ENCODE measurements around the gene RPL35A. TPM values are rescaled to one million over a fixed set of nuclear protein-coding genes. Genes with fewer than 3 reads are reported as not detected.
"Not testable (repeated sequence)": the region's sequence is repeated elsewhere in the genome, so short reads cannot be mapped to it uniquely, and the experiment has no call there.

The RPL35A gene
- total RNA-seq = 775 TPM
- long read RNA-seq, transcript RPL35A-205 (5 exons, 553 nt) = minor isoform, 8 of 325 reads
- long read RNA-seq, transcript RPL35A-206 (5 exons, 1,444 nt) = major isoform, 287 of 325 reads
- long read RNA-seq, partial matches to known transcripts = 25 of 325 reads
- long read RNA-seq, other reads (novel, unspliced or antisense) = 1 of 325 reads

- Histone ChIP-seq H3K27ac (replicated peaks) (peak within 1 kb of the TSS; percentile 94), H3K9me3 (replicated peaks) (no peaks in the 10 kb centered on the region), H3K4me3 (peak within 1 kb of the TSS; percentile 74), H3K36me3 (peaks cover 41% of the 10 kb centered on the region), H3K4me1 (peaks cover 55% of the 10 kb centered on the region), H3K27me3 (ENCODE audit: low read depth) (no peaks in the 10 kb centered on the region)
- peak; percentile 85 for DNase-seq
- TF ChIP-seq, protein P1, sequence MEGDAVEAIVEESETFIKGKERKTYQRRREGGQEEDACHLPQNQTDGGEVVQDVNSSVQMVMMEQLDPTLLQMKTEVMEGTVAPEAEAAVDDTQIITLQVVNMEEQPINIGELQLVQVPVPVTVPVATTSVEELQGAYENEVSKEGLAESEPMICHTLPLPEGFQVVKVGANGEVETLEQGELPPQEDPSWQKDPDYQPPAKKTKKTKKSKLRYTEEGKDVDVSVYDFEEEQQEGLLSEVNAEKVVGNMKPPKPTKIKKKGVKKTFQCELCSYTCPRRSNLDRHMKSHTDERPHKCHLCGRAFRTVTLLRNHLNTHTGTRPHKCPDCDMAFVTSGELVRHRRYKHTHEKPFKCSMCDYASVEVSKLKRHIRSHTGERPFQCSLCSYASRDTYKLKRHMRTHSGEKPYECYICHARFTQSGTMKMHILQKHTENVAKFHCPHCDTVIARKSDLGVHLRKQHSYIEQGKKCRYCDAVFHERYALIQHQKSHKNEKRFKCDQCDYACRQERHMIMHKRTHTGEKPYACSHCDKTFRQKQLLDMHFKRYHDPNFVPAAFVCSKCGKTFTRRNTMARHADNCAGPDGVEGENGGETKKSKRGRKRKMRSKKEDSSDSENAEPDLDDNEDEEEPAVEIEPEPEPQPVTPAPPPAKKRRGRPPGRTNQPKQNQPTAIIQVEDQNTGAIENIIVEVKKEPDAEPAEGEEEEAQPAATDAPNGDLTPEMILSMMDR (IDR thresholded peaks at IDR 0.05; ENCODE audit: borderline replicate concordance) = no peak
- intact Hi-C loops (cut with micrococcal nuclease) = no loop called here
Measured at GRCh38 chr3:197949778-197950676, at the start of gene RPL35A. Gene RPL35A, plus strand, starts transcription at chr3:197950190. Its CDS starts 778 bp downstream, at chr3:197950968.

DNA sequence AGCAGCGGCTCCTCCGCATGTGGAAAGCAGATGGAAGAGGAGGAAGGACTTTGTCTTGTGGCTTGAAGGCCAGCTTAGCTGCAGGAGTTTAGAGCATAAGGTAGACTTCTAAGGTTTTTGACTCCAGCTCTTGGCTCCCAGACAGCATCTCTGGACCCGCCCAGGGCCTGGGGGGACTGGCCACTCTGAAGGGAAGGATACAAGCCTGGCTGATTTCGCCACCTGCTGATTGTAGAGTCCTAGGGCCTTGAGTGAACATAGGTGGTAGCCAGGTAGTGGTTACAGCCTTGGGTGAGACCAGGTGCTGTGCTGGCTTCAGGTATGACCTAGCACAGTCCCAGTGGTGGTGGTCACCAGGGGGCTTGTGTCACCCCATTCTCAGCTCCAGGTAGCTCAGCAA lies 48.4 kb upstream of the RPL35A start:
- H3K36me3 ChIP-seq = no peaks in the 10 kb centered on the region
- no peak for DNase-seq

DNA sequence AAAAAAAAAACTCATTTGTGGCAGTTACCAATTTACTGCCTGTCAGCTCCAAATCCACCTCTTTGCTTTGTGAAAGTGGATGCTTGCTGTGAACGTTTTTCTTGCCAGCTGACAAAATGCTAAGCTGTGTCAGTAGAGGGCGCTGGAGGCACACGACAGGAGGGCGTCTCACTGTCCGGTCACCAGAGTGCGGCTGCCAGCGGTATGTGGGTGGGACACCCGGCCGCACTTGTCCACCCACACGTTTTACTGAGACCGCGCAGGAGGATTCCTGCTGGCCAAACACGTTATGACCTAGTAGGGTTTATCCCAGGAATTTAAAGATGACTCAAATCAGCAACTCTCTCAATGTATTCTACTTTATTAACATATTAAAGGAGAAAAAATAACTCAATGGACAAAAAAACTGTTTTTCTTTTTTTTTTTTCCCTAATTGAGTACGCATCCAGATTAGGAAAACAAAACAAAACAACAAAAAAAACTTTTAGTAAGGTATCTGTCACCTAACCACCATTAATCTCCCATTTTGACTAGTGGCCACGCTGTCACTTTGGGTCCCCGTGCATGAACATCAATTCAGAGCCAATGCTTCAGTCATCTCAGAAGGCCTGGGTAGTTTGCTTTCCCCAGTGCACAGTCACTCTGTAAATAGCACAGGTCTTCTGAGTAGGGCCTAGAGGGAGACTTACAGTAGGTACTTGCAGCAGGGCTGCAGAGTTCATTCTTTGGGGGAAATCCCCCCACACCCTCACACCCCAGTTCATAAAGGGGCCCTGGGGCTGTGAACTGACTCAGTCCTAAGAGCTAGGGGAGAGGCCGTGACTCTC lies 43.8 kb upstream of the RPL35A start:
- Histone ChIP-seq H3K4me1 (peaks cover 6% of the 10 kb centered on the region), H3K36me3 (no peaks in the 10 kb centered on the region), H3K27me3 (ENCODE audit: low read depth) (no peaks in the 10 kb centered on the region), H3K9me3 (replicated peaks) (no peaks in the 10 kb centered on the region), H3K4me3 (peak overlapping the region; percentile 20), H3K27ac (replicated peaks) (no peak overlapping the region)
- intact Hi-C loops (cut with micrococcal nuclease) = no loop called here
- peak; percentile 83 for DNase-seq
- TF ChIP-seq, protein P1 (IDR thresholded peaks at IDR 0.05; ENCODE audit: borderline replicate concordance) = peak; percentile 94

More for the DNA sequence above, 48.4 kb upstream of the RPL35A start:
- no peak overlapping the region for H3K4me3 ChIP-seq
- H3K9me3 ChIP-seq (replicated peaks) = no peaks in the 10 kb centered on the region
- no peaks in the 10 kb centered on the region for H3K27me3 ChIP-seq (ENCODE audit: low read depth)
- TF ChIP-seq, protein P1 (IDR thresholded peaks at IDR 0.05; ENCODE audit: borderline replicate concordance) = no peak
- no peak overlapping the region for H3K27ac ChIP-seq (replicated peaks)
- intact Hi-C loops (cut with micrococcal nuclease) = no loop called here
- H3K4me1 ChIP-seq = peaks cover 6% of the 10 kb centered on the region

DNA sequence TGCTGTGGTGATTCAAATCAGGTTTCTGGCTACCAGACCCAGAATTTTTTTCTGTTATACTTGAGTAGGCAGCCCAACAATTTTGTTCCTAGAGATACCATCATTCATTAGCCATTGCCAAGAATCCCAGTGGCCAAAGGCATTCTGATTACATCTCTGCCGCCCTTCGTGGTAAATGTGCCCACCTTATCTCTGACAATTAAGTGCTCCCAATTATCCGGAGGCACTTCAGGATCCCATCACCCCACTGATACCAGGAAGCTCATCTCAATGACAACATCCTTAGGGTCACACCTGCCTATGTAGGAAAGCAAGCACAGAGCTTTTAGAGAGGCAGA lies 43.2 kb upstream of the RPL35A start:
- Histone ChIP-seq H3K27ac (replicated peaks) (no peak overlapping the region), H3K4me1 (peaks cover 6% of the 10 kb centered on the region), H3K27me3 (ENCODE audit: low read depth) (no peaks in the 10 kb centered on the region), H3K9me3 (replicated peaks) (no peaks in the 10 kb centered on the region), H3K36me3 (no peaks in the 10 kb centered on the region), H3K4me3 (no peak overlapping the region)
- intact Hi-C loops (cut with micrococcal nuclease) = no loop called here
- no peak for DNase-seq
- TF ChIP-seq, protein P1 (IDR thresholded peaks at IDR 0.05; ENCODE audit: borderline replicate concordance) = no peak

DNA sequence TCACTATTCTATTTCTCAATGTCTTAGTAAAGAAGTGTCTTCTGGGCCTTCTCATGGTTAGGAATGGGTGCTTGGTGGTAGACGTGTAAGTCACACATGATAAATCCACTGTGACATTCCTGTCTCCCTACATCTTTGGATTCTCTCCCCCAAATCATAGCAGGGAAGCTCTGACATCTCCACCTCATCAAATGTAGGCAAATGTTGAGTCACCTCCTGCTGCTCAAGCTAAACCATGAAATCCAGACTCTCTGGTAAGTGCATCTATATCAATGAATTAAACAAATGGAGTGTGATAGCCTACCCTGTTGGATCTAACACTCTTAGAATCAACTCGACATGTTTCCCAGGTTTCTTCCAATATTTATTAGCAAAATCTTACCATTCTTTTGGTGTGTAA lies 42.8 kb upstream of the RPL35A start:
- H3K9me3 ChIP-seq (replicated peaks) = no peaks in the 10 kb centered on the region
- H3K36me3 ChIP-seq = no peaks in the 10 kb centered on the region
- no peaks in the 10 kb centered on the region for H3K27me3 ChIP-seq (ENCODE audit: low read depth)
- no peak overlapping the region for H3K4me3 ChIP-seq
- intact Hi-C loops (cut with micrococcal nuclease) = no loop called here
- H3K27ac ChIP-seq (replicated peaks) = no peak overlapping the region
- TF ChIP-seq, protein P1 (IDR thresholded peaks at IDR 0.05; ENCODE audit: borderline replicate concordance) = no peak
- DNase-seq = no peak
- H3K4me1 ChIP-seq = peaks cover 6% of the 10 kb centered on the region

GRCh38 chr3:197908550-197908949 lies 41.4 kb upstream of the RPL35A start:
- H3K27me3 ChIP-seq (ENCODE audit: low read depth); H3K9me3 ChIP-seq (replicated peaks); H3K27ac ChIP-seq (replicated peaks); intact Hi-C loops (cut with micrococcal nuclease); H3K36me3 ChIP-seq; H3K4me3 ChIP-seq; DNase-seq; H3K4me1 ChIP-seq: not testable (repeated sequence)

All from left ventricle myocardium inferior (tissue), 1 donor.